Thoracic aorta (tissue), 2 donors: Measurements from ENCODE around the gene TEKT5. TPM values are rescaled to one million over a fixed set of nuclear protein-coding genes. Genes with fewer than 3 reads are reported as not detected.
A peak's percentile ranks its signal among the peaks of the same experiment; 100 is the strongest.
"Not testable (repeated sequence)": the region's sequence is repeated elsewhere in the genome, so short reads cannot be mapped to it uniquely, and the experiment has no call there.

Experiments used
- ATAC-seq: fragments of 150-250 bp; one replicate; pipeline ENCODE4 v1.8.0; 2017; ENCODE audit warnings: low read depth; ENCODE audit not compliant: insufficient number of reproducible peaks, low FRiP score
- DNase-seq: peaks from one replicate; pipeline ENCODE4 v3.0.0-alpha.2; 2020; ENCODE audit warnings: low spot score
- H3K27ac ChIP-seq, 2 donors: fragments of 200-600 bp; sonication (generic); 1 replicate in 1 of 2; 2 replicates in 1 of 2; pipeline ENCODE4 v1.5.1; 2016; ENCODE audit warnings: mild to moderate bottlenecking in 2 of 2, moderate library complexity in 2 of 2
- H3K27me3 ChIP-seq: fragments of 200-600 bp; sonication (generic); replicated peaks from 2 replicates; pipeline ENCODE4 v1.6.0; 2016; ENCODE audit warnings: mild to moderate bottlenecking; ENCODE audit not compliant: insufficient read depth
- H3K36me3 ChIP-seq: fragments of 200-600 bp; sonication (generic); one replicate; pipeline ENCODE4 v1.5.1; 2016
- H3K4me1 ChIP-seq, 2 donors: fragments of 200-600 bp; sonication (generic); 1 replicate in 1 of 2; 2 replicates in 1 of 2; pipeline versions ENCODE4 v1.5.1 to v1.6.0; 2016; ENCODE audit warnings: low read depth in 2 of 2, mild to moderate bottlenecking in 1 of 2; ENCODE audit not compliant: control insufficient read depth in 1 of 2
- H3K4me3 ChIP-seq: fragments of 200-600 bp; sonication (generic); 2 replicates; pipeline ENCODE4 v1.5.1; 2016; ENCODE audit warnings: mild to moderate bottlenecking
- H3K9me3 ChIP-seq: fragments of 200-600 bp; sonication (generic); 2 replicates; pipeline ENCODE4 v1.5.1; 2016
- CTCF ChIP-seq: fragments of 200-600 bp; sonication (generic); IDR thresholded peaks from one replicate; pipeline ENCODE4 v1.5.1; 2019; ENCODE audit warnings: antibody characterized with exemption
- total RNA-seq, 2 donors: library from RNA; depleted of rRNA; stranded (reverse); fragments of >200 nt; gene quantifications; one replicate each; pipeline versions ENCODE4 v1.1.0 to v1.2.3, GENCODE V29; 2016

Gene TEKT5
- total RNA-seq, 2 donors from 2014 or later: not detected

- H3K27ac ChIP-seq: no peak overlapping the region
- DNase-seq (no peak), ATAC-seq (no peak)
- no peaks in the 10 kb centered on the region for H3K27me3 ChIP-seq
- H3K36me3 ChIP-seq: no peaks in the 10 kb centered on the region
- H3K9me3 ChIP-seq: no peaks in the 10 kb centered on the region
- no peak for TF ChIP-seq CTCF
- no peaks in the 10 kb centered on the region for H3K4me1 ChIP-seq
- H3K4me3 ChIP-seq: no peak overlapping the region
Observed at GRCh38 chr16:10622036-10622921, 72.5 kb downstream of the TEKT5 start.

- H3K9me3 ChIP-seq, H3K27me3 ChIP-seq, ATAC-seq, DNase-seq, H3K4me3 ChIP-seq, H3K27ac ChIP-seq, H3K36me3 ChIP-seq, H3K4me1 ChIP-seq: not testable (repeated sequence)
Observed at GRCh38 chr16:10621216-10621949, 73.3 kb downstream of the TEKT5 start.

- no peak for TF ChIP-seq CTCF
- no peaks in the 10 kb centered on the region for H3K36me3 ChIP-seq
- H3K27me3 ChIP-seq: no peaks in the 10 kb centered on the region
- no peaks in the 10 kb centered on the region for H3K4me1 ChIP-seq
- no peak for ATAC-seq
- no peak for DNase-seq
- no peaks in the 10 kb centered on the region for H3K9me3 ChIP-seq
- no peak overlapping the region for H3K27ac ChIP-seq
- no peak overlapping the region for H3K4me3 ChIP-seq
Observed at GRCh38 chr16:10620120-10620519, 74.6 kb downstream of the TEKT5 start.

GRCh38 chr16:10619271-10619849 is 75.4 kb downstream of the TEKT5 start:
- H3K4me3 ChIP-seq: peak overlapping the region; percentile 29
- H3K4me1 ChIP-seq: no peaks in the 10 kb centered on the region
- H3K36me3 ChIP-seq: no peaks in the 10 kb centered on the region
- no peak overlapping the region for H3K27ac ChIP-seq
- TF ChIP-seq CTCF: no peak
- DNase-seq (no peak), ATAC-seq (no peak)
- H3K27me3 ChIP-seq: no peaks in the 10 kb centered on the region
- H3K9me3 ChIP-seq: no peaks in the 10 kb centered on the region

- no peak overlapping the region for H3K27ac ChIP-seq
Observed at GRCh38 chr16:10618710-10619209, 76.0 kb downstream of the TEKT5 start.

More at GRCh38 chr16:10618710-10619209, 76.0 kb downstream of the TEKT5 start:
- no peak for TF ChIP-seq CTCF
- Histone ChIP-seq H3K27me3 (no peaks in the 10 kb centered on the region), H3K4me1 (no peaks in the 10 kb centered on the region), H3K4me3 (no peak overlapping the region), H3K9me3 (no peaks in the 10 kb centered on the region), H3K36me3 (no peaks in the 10 kb centered on the region)
- DNase-seq (no peak), ATAC-seq (no peak)
